Measurements from ENCODE around the gene PSTPIP1.

GRCh38 chr15:76973906-76974305 is 21.0 kb upstream of the PSTPIP1 start:
- TF ChIP-seq CTCF (IDR thresholded peaks at IDR 0.05; ENCODE audit: low read depth, low read length), result no peak
- no peak for TF ChIP-seq POLR2A (IDR thresholded peaks at IDR 0.05; ENCODE audit: extremely low read depth, insufficient read length)
- TF ChIP-seq MYC (IDR thresholded peaks at IDR 0.05; ENCODE audit: low read depth, low read length), result no peak

Data from NB4 (cell line).